Hematopoietic multipotent progenitor cell treated with erythropoietin and hydrocortisone succinate and interleukin-3 and kit ligand, for 15 days (in vitro differentiated cells): Measurements from ENCODE around the gene DCAF8L1.
"Not testable (repeated sequence)": the region's sequence is repeated elsewhere in the genome, so short reads cannot be mapped to it uniquely, and the experiment has no call there.

Experiments used
- DNase-seq: peaks from one replicate; pipeline ENCODE4 v3.0.0-alpha.2; 2015; ENCODE audit warnings: low spot score

DCAF8L1 gene

DNA sequence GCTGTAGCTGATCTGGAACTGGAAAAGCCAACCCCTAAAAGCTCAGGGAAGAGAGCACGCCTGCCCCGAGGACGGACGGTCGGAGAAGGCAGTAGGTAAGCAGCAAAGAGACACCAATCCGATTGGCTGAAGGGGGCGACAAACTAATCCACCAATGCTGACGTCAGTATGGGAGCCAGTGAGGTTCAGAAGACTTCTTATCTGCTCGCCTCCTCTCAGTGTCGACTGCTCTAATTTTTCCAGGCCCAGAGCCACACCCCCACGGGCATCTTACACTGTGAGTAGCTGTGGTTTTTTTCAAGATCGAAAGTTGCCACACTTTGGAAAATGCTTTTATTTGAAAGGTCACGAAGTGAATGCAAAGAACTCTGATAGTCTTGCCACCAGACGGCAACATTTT lies at the start of gene DCAF8L1:
DCAF8L1 (minus strand) TSS at position 101 of the 400 bp plus-strand sequence. CDS start 115 bp downstream, outside the sequence.
- DNase-seq, result no peak

DNA sequence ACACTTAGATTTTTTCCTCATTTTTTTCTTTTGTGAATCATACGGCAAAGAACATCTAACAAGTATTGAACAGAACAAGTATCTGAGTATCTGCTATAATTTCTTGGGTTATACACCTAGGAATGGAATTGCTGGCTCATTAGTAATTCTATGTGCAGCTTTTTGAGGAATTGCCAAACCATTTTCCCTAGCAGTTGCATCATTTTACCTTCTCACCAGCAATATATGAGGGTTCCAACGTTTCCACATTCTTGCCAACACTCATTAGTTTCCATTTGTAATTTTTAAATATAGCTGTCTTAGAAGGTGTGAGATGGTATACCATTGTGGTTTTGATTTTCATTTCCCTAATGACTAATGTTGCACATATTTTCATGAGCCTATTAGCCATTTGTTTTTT lies 41.1 kb upstream of the DCAF8L1 start:
- no peak for DNase-seq

DNA sequence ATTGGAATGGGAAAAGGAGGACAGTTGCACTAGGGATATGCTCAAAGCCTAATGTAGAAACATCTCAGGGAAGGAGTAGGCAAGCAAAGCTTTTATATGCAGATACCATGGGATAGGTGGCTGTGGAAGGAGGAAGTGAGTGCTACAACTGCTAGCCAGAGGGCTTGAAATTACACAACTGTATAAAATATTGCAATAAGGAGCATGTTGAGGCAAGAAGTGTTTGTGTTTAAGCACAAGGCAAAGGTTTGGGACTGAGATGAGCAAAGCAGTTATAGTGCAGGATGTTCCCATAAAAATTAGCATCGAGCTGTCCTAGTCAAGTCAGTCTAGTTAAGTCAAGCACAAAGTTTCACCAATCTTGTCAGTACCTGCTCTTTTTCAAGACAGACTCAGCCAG lies 35.6 kb upstream of the DCAF8L1 start:
- no peak for DNase-seq

DNA sequence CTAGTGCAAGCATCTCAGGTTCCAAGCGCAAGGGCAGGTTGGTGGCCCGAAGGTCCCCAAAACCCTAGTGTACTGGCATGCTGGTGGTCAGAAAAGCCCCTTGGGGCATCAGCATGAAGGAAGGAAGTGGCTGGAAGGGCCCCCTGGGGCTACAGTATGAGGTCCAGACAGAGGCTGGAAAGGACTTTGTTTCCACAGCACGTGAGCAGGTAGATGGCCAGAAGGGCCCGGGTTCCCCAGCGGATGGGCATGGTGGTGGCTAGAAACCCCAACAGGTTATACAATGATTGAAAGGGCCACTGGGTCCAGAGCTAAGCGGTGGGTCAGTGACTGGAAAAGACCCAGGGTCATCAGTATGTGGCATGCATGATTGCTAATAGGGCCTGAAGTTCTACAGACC lies 34.7 kb upstream of the DCAF8L1 start:
- no peak for DNase-seq

DNA sequence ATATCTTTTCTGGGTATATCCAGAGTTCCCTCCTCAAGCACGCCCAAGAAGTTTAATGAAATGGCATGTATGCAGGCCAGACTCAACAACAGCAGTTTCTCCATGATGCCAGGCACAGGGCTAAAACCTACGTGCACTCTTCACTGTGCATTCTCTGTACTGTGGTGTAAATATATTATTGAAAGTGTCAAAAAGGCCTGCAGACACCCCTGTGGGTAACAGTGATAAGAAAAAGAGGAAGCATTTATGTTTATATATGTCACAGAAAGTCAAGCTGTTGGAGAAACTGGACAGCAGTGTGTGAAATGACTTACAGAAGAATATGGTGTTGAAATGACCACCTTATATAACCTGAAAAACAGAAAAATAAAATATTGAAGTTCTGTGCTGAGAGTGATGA lies 29.6 kb upstream of the DCAF8L1 start:
- DNase-seq, result no peak

DNA sequence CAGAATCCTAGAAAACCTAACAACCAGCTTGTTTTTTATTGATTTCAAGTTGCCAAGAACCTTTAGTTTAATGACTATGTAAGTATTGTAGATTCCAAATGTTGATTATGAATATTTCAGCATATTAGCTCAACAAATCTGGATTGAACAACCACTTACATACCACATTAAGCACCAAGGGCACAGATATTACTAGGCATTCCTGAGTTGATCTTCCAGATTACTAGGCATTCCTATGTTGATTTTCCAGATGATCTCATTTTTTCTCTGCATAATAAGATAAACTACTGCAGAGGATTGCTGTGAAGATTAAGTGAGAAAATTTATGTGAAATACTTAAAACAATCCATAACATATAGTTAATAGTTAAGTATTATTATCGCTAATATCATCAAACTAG lies 17.4 kb upstream of the DCAF8L1 start:
- DNase-seq, result no peak

DNA sequence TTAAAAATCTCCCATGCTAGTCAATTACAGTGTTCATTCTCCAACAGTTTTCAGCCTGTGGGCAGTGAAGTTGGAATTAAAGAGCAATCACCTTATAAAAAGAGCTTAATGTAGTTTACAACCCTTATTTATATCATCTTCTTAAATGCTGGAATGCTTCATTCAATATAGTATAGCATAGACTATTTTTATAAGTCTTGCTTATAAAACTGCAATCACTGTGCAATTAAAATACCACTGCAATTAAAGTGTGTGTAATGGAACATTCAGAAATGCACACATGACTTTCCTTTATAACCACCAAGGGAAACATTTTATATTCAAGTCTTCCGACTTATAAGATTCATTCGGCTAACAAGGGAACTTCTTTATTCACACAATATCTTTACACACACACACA lies 16.4 kb upstream of the DCAF8L1 start:
- no peak for DNase-seq

DNA sequence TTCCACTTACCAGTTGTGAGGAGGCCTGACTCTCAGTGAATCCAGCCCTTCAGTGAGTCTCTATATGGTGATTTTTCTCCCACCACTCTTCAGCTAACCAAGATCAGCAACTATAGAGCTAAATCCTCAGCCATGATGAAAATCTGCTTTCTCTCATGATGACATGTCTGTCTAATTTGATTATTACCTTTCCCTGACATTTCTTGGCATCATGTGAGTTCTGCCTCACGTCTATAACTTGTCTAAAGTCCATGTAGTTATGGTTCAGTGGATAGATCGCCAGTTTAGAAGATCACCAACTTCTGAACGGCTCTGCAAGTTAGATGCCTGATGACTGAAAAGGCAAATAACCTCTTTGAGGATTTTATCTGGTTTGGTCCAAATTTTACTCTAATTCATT lies 14.9 kb upstream of the DCAF8L1 start:
- no peak for DNase-seq

DNA sequence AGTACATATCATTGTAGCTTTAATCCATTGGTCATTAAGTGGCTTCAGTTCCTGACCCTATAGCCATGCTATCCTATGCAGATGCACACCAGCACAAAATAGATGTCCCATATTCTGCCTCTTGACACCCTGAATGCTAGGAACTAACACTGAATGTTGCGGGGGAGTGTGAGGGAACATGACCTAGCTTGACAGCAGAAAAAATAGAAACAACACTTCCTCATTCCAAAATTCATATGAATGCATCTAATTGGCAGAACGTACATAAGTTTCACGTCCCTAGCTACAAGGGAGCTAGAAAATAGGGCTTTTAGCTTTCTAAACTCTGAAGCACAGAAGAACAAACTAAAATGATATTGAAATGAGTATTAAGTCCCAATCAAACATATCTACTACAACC lies 14.4 kb upstream of the DCAF8L1 start:
- DNase-seq, result no peak

DNA sequence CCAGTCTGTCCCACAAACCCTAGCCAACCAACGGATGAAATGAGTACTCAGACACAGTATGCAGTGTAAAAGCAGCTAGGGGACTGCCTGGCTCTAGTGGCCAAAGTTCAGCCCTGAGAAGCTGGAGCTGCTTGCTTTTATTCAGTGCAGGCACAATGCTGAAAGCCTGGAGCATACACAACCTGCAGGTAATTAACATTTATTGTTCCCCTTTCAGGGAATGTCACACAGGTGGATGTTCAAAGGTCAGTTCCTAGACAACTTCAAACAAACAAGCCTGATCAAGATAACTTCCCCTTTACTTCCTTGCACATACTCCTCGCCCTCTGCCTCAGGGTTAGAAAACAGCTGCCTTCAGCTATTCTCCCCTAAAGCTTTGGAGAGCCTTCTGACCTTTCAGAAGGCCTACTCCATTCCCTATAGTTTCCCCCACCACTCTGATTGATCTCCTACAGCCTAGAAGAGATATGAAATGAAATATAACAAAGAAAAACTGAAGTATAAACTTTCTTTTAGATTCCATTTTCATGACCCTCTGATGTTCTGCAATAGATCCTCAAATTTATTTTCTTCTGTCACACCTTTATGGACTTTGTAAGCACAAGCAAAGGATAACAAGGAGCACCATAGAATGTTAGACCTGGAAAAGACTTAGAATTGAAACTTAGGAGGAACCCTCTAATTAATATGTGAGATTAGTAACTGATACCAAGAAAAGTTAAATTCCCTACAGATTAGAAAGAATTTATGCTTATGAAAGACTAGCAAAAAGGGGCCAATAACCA lies 6.8 kb upstream of the DCAF8L1 start:
- no peak for DNase-seq

DNA sequence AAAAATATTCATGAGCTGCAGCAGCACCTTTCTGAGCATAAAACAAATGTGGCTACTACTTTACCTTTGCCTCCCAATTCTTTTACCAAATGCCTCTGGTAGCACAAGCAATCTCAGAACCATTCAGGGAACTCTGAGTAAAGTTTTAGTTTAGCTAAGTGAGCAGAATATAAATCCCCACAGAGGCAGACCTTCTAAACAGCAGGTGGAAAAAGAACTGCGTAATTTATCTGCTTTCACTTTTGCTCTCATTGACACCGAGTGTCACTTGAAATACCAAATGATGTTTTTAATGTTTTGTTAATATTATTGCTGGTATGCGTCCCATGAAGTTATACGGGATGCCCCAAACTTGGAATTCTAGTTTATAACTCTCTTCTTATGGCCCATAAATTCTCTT lies 4.3 kb downstream of the DCAF8L1 start:
- not testable (repeated sequence) for DNase-seq

DNA sequence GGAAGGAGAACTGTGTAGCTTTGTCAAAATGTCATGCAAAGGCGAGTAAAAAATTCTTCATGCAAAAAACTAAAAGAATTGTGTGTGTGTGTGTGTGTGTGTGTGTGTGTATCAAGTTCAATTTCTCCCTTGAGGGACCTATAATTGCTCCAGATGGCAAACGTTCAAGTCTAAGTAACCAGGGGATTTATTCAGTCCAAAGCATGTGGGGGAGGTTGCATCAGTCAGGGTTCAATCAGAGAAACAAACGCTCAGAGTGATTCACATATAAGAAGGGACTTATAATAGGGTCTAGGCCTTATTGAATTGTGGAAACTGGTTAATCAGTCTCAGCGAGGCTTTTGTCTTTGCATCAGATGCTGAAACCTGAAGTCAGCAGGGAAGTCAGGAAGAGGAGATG lies 5.0 kb downstream of the DCAF8L1 start:
- no peak for DNase-seq

DNA sequence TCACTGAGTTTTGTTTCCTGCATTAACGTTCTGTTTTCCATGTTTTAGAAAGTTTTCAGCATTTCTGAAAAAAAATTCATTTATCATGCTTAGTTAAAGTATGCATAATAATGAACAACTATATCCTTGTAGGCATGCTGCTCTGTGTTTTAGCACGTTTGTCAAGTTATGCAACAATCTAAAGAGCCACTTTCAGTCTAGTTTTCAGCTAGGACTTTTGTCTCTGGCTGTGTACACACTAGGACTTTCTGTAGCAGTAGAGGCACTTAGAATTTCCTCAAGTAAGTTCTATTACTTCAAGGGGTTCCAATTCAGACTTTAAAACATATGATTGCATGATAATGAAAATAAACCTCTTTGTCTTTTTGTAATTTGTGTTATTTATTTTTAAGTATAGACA lies 12.4 kb downstream of the DCAF8L1 start:
- DNase-seq, result no peak

DNA sequence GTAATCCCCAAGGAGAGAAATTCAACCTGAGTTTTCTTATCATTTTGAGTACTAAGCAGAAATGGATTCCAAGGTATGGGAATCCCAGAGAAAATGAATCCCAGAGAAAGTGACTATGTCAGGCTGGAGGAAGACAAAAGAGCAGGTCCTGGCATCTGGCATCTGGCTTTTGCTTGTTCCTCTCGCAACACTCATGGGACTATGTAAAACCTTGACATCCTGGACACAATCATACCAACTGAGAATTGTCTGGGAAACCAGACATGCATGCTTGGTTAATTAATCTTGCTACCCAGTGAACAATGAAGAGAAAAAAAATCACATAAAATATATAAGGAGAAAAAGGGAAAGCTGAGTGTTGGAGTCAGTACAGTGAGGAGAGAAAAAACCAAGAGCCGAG lies 12.9 kb downstream of the DCAF8L1 start:
- no peak for DNase-seq

DNA sequence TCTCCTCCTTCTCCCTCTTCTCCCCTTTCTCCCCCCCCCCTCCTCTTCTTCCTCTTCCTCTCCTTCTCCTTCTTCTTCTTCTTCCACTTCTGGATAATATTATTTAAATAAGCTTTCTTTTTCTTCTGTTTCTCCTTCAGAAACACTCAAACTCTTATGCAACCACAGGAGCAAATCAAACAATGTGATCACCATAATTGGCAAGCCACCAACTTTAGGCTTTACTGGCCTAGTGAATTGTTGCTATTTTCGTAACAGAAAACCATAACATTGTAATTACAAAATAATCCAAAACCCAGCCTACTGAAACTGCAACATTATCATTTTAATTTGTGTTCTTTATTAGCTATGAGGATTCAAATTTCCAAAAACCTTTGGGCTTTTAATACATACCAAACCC lies 14.3 kb downstream of the DCAF8L1 start:
- DNase-seq, result no peak

DNA sequence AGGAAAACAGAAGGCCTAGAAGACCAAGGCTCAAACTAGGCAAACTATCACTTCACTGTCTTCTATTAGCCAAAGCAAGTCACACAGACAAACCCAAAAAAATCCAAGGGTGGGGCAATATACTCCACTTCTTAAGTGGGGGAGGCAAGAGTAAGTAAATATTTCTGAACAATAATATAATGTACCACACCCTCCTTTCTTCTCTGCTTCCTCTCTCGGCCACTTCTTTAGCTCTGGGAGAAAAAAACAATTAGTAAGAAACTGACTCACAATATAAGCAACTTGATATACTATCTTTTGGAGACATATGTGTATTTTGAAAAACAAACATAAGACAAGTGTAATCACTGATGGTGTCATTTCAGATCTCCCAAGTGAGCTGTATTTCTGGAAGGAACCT lies 14.8 kb downstream of the DCAF8L1 start:
- DNase-seq, result no peak

DNA sequence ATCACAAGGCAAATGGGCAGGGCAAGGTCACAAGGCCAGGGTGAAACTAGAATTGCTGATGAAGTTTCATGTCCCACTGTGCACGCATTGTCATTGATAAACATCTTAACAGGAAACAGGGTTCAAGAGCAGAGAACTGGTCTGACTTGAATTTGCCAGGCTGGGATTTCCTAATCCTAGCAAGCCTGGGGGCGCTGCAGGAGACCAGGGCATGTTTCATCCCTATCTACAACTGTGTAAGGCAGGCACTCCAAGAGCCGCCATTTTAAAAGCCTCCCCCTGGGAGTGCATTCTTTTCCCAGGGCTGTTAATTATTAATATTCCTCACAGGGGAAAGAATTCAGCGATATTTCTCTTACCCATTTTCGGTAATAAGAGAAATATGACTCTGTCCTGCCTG lies 15.9 kb downstream of the DCAF8L1 start:
- DNase-seq, result not testable (repeated sequence)

DNA sequence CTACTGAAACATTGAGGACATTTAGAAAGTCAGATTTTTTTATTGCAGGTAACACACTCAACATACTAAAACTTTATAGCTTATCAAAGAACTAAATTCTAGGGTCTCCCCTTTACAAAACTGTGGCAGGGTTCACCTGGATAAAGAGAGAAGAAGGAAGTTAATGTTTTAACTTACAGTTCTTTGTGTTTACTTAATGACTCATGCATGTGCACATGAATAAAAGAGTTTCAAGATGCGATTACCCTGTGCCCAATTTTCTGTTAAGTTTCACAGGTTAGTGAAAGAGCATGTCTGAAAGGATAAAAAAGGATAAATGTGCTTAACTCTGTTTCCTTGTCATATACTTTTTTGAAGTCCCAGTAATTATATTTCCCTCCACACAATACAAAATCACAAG lies 16.8 kb downstream of the DCAF8L1 start:
- DNase-seq, result no peak

DNA sequence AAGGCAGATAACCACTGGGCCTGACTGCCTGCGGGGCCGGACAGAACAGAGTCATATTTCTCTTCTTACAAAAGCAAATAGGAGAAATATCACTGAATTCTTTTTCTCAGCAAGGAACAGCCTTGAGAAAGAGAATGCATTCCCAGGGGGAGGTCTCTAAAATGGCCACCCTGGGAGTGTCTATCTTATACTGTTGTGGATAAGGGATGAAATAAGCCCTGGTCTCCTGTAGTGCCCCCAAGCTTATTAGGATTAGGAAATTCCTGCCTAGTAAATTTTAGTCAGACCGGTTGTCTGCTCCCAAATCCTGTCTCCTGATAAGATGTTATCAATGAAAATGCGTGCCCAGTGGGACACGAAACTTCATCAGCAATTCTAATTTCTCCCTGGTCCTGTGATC lies 20.8 kb downstream of the DCAF8L1 start:
- not testable (repeated sequence) for DNase-seq

DNA sequence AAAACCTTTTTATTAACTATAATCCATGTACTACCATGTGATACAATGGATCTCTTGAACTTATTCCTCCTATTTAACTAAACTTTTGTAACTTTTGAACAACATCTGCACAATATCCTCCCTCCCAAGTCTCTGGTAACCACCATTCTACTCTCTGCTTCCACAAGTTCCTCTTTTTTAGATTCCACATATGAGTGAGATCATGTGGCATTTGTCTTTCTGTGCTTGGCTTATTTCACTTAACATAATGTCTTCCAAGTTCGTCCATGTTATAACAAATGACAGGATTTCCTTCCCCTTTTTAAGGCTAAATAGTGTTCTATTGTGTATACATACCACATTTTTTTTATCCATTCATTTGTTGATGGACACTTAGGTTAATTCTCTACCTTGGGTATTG lies 28.1 kb downstream of the DCAF8L1 start:
- no peak for DNase-seq

DNA sequence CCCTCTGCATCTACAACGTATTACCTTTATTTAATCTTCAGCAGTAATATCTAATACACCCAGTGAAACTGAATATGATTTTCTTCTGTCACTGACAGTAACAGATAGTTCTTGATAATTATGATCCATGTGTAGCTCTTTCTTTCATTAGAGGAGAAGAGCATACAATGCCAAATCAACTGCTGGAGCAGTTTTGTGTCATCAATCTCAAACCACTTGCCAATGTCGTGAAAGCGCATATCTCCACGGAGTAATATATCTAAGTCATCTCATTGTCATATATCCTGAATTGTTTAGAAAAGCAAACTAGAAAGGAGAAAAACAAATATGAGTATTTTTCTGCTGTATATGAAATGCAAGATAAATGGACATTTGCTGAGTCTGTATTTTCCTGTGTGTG lies 47.9 kb downstream of the DCAF8L1 start:
- no peak for DNase-seq
